Osteoblast (primary cell): ENCODE results near the gene VSTM2B. TPM values are rescaled to one million over a fixed set of nuclear protein-coding genes. Genes with fewer than 3 reads are reported as not detected.

Source experiments
- DNase-seq: peaks from one replicate; pipeline ENCODE4 v3.0.0; 2011; ENCODE audit warnings: low spot score, mixed read lengths; ENCODE audit not compliant: insufficient read length; ENCODE audit errors: missing footprints
- H2AFZ ChIP-seq: 2 replicates; pipeline ENCODE4 v1.6.0; 2011; ENCODE audit warnings: mild to moderate bottlenecking, low read length
- H3K27ac ChIP-seq: 2 replicates; pipeline ENCODE4 v1.5.1; 2011; ENCODE audit warnings: mild to moderate bottlenecking, low read depth, low read length, moderate library complexity
- H3K27me3 ChIP-seq: 2 replicates; pipeline ENCODE4 v1.6.0; 2012; ENCODE audit warnings: mild to moderate bottlenecking, control low read depth, inconsistent platforms, low read length, moderate library complexity; ENCODE audit not compliant: insufficient read depth
- H3K36me3 ChIP-seq: 2 replicates; pipeline ENCODE4 v1.5.1; 2011; ENCODE audit warnings: mild to moderate bottlenecking, low read length, control low read depth, moderate library complexity; ENCODE audit not compliant: insufficient read depth
- H3K4me1 ChIP-seq: 2 replicates; pipeline ENCODE4 v1.5.1; 2011; ENCODE audit warnings: mild to moderate bottlenecking, low read length, control low read depth, moderate library complexity; ENCODE audit not compliant: insufficient read depth
- H3K4me2 ChIP-seq: 2 replicates; pipeline ENCODE4 v1.6.0; 2011; ENCODE audit warnings: mild to moderate bottlenecking, low read length; ENCODE audit not compliant: insufficient read depth
- H3K4me3 ChIP-seq: fragments of 200-600 bp; sonication (generic); 3 replicates; pipeline ENCODE4 v1.5.1; 2012; ENCODE audit warnings: mild to moderate bottlenecking, low read length, inconsistent platforms; ENCODE audit not compliant: insufficient read depth
- H3K79me2 ChIP-seq: 2 replicates; pipeline ENCODE4 v1.6.0; 2012; ENCODE audit warnings: mild to moderate bottlenecking, low read length, control low read depth, inconsistent platforms; ENCODE audit not compliant: insufficient read depth
- H3K9me3 ChIP-seq: 2 replicates; pipeline ENCODE4 v1.5.1; 2011; ENCODE audit warnings: low read depth, low read length, control low read depth
- H4K20me1 ChIP-seq: 2 replicates; pipeline ENCODE4 v1.6.0; 2012; ENCODE audit warnings: mild to moderate bottlenecking, low read length, control low read depth; ENCODE audit not compliant: insufficient read depth
- CTCF ChIP-seq: IDR thresholded peaks from 2 replicates; pipeline ENCODE4 v1.5.1; 2011; ENCODE audit warnings: mild to moderate bottlenecking, low read depth, low read length, moderate library complexity; ENCODE audit errors: extremely low read depth
- total RNA-seq: library from RNA; depleted of rRNA; stranded (reverse); fragments of >200 nt; gene quantifications from 2 replicates; pipeline ENCODE4 v1.2.3, GENCODE V29; 2012

VSTM2B gene
- total RNA-seq, 1 donor = not detected

GRCh38 chr19:29531458-29532025 is 5.7 kb downstream of the VSTM2B start:
- H3K27me3 ChIP-seq = peaks cover 37% of the 10 kb centered on the region
- no peak overlapping the region for H3K4me3 ChIP-seq
- no peaks in the 10 kb centered on the region for H3K36me3 ChIP-seq
- no peaks in the 10 kb centered on the region for H3K4me1 ChIP-seq
- H4K20me1 ChIP-seq = no peaks in the 10 kb centered on the region
- H3K27ac ChIP-seq = no peak overlapping the region
- no peak for TF ChIP-seq CTCF
- H3K9me3 ChIP-seq = no peaks in the 10 kb centered on the region
- peak; percentile 83 for DNase-seq
- no peaks in the 10 kb centered on the region for H3K79me2 ChIP-seq
- H3K4me2 ChIP-seq = no peak overlapping the region
- no peak overlapping the region for H2AFZ ChIP-seq

GRCh38 chr19:29532097-29532496 is 6.3 kb downstream of the VSTM2B start:
- peaks cover 31% of the 10 kb centered on the region for H3K27me3 ChIP-seq
- H4K20me1 ChIP-seq = no peaks in the 10 kb centered on the region
- H3K9me3 ChIP-seq = no peaks in the 10 kb centered on the region
- H3K4me3 ChIP-seq = no peak overlapping the region
- H3K4me2 ChIP-seq = no peak overlapping the region
- no peaks in the 10 kb centered on the region for H3K4me1 ChIP-seq
- no peak for TF ChIP-seq CTCF
- DNase-seq = no peak
- H2AFZ ChIP-seq = no peak overlapping the region
- H3K79me2 ChIP-seq = no peaks in the 10 kb centered on the region
- no peak overlapping the region for H3K27ac ChIP-seq
- H3K36me3 ChIP-seq = no peaks in the 10 kb centered on the region

DNA sequence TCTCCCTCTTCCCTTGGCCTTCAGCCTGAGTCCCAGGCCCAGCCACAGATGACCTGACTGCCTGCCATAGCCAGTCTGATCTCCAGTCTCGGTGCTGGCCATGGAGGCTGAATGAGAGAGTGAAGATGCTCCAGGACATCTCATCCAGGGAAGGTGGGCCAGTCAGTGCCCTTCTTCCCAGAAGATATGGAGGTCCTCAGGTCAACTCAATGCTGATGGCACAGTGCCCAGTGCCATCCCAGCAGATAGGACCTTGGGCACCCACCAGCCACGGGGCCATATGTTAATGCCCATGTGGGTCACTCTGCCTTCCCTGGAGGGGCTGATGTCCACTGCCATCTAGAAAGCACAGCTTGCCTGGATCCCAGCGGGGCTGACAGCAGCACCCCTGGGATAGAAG is 7.2 kb downstream of the VSTM2B start:
- Histone ChIP-seq H3K36me3 (no peaks in the 10 kb centered on the region), H3K79me2 (no peaks in the 10 kb centered on the region), H3K4me1 (no peaks in the 10 kb centered on the region), H3K27ac (no peak overlapping the region), H3K4me3 (no peak overlapping the region), H4K20me1 (no peaks in the 10 kb centered on the region), H2AFZ (no peak overlapping the region), H3K27me3 (peaks cover 23% of the 10 kb centered on the region), H3K4me2 (no peak overlapping the region), H3K9me3 (no peaks in the 10 kb centered on the region)
- no peak for TF ChIP-seq CTCF
- peak; percentile 82 for DNase-seq

DNA sequence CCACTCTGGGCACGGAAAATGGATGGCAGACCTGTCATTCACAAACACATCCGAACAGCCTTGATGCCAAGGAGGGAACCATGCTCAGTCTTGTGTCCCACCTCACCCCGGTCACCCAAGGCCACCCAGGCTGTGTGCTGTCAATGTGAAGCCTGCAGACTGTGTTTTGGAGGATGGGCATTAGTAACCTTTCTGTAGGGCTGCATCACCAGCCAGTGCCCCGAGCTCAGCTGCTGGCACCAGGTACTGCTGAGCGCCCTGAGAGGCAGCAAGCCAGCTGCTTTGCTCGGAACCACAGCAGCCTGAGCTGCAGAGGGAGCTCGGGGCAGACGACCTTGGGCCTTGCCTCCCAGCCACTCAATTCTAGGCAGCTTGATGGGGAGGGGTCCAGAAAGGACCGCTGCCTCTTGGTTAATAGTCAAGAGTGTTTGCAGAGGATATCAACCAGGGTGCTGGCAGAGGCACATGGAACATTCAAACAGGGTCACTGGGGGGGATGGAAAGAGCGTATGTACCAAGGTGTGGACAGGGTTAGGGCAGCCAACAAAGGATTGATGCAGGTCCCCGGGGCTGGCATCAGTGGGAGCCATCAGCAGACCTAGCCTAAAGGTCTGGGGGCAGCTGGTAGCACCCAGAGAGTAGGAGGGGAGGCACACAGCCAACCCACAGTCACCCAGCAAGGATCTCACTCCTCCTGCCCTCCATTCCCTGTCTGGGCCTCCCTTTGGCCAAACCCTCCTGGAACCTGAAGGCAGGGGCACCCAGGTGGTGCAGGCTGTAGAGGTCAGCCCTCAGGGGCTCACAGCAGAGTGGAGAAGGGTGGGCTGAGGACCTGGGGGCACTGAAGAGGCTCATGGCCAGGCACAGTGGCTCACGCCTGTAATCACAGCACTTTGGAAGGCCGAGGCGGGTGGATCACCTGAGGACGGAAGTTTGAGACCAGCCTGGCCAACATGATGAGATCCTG is 8.1 kb downstream of the VSTM2B start:
- Histone ChIP-seq H3K9me3 (no peaks in the 10 kb centered on the region), H3K27me3 (peaks cover 15% of the 10 kb centered on the region), H3K79me2 (no peaks in the 10 kb centered on the region), H3K4me3 (no peak overlapping the region), H3K36me3 (no peaks in the 10 kb centered on the region), H4K20me1 (no peaks in the 10 kb centered on the region), H2AFZ (no peak overlapping the region), H3K27ac (no peak overlapping the region), H3K4me2 (no peak overlapping the region), H3K4me1 (no peaks in the 10 kb centered on the region)
- DNase-seq = peak; percentile 78
- TF ChIP-seq CTCF = no peak
